Skin of body (tissue), 2 donors: ENCODE results near the gene SLC44A3. TPM values are rescaled to one million over a fixed set of nuclear protein-coding genes. Genes with fewer than 3 reads are reported as not detected.

Experiments used
- DNase-seq: peaks from one replicate; lab custom pipeline; 2025; lab: John Stamatoyannopoulos, UW
- total RNA-seq: library from RNA; depleted of rRNA; stranded (reverse); fragments of >200 nt; gene quantifications from one replicate; pipeline ENCODE4 v1.2.3, GENCODE V29; 2014

The SLC44A3 gene, protein sequence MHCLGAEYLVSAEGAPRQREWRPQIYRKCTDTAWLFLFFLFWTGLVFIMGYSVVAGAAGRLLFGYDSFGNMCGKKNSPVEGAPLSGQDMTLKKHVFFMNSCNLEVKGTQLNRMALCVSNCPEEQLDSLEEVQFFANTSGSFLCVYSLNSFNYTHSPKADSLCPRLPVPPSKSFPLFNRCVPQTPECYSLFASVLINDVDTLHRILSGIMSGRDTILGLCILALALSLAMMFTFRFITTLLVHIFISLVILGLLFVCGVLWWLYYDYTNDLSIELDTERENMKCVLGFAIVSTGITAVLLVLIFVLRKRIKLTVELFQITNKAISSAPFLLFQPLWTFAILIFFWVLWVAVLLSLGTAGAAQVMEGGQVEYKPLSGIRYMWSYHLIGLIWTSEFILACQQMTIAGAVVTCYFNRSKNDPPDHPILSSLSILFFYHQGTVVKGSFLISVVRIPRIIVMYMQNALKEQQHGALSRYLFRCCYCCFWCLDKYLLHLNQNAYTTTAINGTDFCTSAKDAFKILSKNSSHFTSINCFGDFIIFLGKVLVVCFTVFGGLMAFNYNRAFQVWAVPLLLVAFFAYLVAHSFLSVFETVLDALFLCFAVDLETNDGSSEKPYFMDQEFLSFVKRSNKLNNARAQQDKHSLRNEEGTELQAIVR
- total RNA-seq = 1.8 TPM

- peak; percentile 13 for DNase-seq
These were observed at the start of gene SLC44A3 for GRCh38 chr1:94819945-94820746. SLC44A3 (plus strand) TSS chr1:94820357; CDS start chr1:94820452, 95 bp downstream.

GRCh38 chr1:94772230-94772641 is 47.9 kb upstream of the SLC44A3 start:
- no peak for DNase-seq

GRCh38 chr1:94772845-94773244 is 47.3 kb upstream of the SLC44A3 start:
- DNase-seq = no peak

GRCh38 chr1:94773296-94773809 is 46.8 kb upstream of the SLC44A3 start:
- DNase-seq = no peak

DNA sequence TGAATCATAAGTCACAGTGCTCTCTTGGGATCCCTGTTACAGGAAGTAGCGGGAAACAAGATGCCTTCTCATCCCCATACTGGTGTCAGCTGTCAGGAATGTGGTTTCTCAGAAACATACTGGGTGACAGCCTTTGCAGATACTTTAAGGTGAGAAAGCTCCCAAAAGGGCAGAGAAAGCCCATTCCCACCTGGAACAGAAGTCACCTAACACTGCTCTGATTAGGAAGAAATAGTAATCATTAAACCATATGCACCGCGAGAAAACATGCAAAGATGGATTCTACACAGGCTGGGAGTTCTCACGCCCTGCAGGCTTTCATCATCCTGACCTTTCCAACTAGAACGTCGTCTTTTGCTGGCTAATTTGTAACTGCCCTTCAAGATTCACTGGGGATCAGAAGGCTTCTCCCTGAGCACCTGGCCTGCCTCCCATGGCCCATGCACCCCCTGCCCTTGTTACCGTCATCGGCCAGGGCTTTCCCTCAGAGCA is 46.2 kb upstream of the SLC44A3 start:
- DNase-seq = no peak

DNA sequence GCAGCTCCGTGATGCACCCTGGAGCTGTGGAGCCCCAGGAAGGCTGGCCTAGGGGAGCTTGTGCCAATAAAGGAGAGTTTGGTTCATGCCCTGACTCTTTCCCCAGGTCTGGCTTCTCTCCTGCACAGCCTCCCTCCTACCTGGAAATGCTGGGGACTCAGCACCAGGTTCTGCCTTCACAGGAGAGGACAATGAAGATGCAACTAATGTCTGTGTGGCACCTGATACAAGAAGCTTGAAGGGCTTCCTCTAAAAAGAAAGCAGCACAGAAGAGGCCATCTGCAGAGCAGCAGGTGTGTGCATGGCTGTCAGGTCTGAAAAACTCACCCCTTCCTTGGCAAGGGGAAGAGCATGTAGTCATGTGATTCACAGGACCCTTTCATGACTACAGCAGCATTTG is 43.7 kb upstream of the SLC44A3 start:
- no peak for DNase-seq

GRCh38 chr1:94777281-94777680 is 42.9 kb upstream of the SLC44A3 start:
- DNase-seq = no peak

DNA sequence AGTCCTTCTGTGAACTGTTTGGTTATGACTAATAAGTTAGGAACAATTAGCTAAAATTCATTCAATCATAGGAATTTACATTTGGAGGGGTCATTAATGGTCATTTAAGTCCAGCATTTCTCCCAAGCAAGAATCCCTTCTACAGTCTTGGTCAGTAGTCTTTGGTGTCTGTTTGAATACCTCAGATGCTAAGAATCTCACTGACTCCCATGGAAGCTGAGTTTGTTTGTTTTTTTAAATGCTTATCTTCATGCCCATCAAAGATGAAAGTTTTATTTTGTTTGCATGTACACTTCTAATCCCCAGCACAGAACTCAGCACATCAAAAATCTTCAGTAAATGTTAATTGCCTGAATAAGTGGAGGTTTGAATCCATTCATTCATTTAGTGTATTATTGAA is 41.3 kb upstream of the SLC44A3 start:
- no peak for DNase-seq

DNA sequence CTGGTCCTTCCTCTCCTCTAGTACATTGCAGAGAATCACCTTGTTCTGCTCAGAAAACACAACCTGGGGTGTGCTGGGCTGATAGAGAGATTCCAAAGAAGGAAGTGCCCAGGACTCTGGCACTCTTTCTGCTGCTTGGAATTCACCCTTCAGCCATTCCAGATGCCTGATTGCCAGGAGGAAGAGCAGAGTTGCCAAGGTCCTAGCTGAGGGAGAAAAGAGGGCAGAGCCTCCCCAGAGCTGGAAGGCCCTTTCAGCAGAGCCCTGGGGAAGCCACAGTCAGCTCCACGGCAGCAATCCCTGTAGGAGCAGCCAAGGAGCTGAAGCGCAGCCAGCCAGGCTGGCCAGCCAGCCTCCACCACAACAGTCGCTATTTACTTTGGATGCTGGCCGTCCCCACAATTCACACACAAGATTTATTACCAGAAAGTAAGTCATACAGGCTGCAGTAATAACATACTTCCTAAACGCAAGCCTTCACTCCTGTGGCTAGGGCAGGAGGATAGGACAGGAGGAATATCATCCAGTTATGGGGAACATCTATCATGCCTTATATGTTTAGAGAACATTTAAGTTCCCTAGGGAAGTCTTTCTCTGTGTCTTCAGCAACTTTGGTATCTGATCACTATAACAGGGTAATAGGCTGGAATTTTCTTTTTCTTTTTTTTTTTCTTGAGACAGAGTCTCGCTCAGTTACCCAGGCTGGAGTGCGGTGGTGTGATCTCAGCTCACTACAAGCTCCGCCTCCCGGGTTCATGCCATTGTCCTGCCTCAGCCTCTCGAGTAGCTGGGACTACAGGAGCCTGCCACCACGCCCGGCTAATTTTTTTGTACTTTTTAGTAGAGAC is 36.6 kb upstream of the SLC44A3 start:
- no peak for DNase-seq

GRCh38 chr1:94784190-94784515 is 36.0 kb upstream of the SLC44A3 start:
- no peak for DNase-seq

- no peak for DNase-seq
These were observed 32.5 kb upstream of the SLC44A3 start for GRCh38 chr1:94787691-94788090.

DNA sequence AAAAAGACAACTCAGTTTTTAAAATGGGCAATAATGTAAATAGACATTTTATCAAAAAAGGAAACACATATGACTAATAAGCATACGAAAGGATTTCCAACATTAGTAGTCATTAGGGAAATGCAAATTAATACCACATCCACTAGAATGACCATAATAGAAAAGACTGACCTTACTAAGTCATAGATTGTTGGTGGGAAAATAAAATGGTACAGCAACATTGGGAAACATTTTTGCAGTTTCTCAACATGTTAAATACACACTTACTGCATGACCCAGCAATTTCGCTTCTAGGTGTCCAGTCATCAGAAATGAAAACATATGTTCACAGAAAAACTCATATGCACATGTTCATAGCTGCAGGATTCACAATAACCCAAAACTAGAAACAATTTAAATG is 29.9 kb upstream of the SLC44A3 start:
- no peak for DNase-seq

DNA sequence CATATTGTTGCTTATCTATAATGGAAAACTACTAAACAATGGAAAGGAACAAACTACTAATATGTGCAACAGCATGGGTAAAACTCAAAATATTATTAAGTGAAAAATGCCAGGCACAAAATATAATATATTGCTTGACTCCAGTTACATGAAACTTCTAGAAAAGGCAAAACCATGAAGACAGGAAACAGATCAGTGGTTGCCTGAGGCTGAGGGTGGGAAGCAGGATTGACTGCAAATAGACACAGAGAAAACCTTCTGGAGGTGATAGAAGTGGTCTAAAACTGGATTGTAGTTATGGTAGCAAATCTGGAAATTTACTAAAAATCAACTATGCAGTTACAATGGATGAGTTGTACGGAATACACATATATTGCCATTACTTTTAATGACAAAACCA is 29.5 kb upstream of the SLC44A3 start:
- no peak for DNase-seq

DNA sequence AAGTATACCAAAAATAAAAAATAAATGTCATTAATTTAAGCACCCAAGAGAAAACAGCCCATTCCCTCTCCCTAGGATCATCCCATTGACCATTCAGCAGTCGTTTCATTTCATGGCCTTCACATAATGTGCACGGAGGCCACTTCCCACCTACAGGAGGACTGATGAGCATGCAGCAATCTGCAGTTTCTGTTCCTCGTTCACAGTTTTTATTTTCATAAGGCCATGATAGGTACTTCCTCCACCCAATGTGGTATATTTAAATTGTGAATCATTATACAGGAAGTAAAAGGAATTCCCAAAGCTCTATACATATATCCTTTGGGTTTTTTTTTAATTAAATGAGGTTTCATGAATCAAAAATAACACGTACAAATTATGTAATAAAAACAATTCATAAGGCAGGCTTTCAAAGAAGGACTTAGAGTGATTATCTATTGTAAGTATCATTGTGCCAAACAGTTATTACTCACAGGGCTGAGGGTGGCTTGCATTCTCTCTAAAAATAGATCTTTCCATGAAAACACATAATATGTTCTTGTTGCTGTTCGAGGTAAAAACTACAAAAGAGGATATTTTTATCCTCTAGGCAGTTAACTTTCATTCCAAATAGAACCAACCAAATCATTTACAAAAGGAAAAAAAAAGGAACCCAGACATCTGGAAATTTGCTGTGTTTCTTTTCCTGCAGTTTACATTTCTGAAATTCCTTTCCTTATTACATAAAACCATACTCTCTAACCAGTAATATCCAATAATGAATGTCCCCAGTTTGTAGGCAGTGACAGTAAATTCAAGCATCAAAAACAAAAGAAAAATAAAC is 27.5 kb upstream of the SLC44A3 start:
- DNase-seq = no peak

DNA sequence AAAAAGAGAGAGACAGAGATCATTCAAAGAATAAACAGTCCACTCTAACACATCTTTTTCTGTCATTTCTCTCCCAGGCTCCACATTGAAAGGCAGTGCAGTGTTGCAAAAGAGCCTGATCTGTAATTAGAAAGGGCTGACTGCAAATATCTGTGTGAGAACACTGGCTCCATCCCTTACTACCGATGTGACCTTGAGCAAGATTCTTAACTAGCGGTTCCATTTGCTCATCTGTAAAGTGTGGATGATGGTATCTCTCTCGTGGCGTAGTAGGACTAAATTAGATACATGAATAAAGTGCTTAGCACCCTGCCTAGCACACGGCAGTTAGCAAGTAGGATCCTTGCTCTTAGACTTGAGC is 26.9 kb upstream of the SLC44A3 start:
- peak; percentile 62 for DNase-seq

- no peak for DNase-seq
These were observed 24.7 kb upstream of the SLC44A3 start for GRCh38 chr1:94795434-94795833.

DNA sequence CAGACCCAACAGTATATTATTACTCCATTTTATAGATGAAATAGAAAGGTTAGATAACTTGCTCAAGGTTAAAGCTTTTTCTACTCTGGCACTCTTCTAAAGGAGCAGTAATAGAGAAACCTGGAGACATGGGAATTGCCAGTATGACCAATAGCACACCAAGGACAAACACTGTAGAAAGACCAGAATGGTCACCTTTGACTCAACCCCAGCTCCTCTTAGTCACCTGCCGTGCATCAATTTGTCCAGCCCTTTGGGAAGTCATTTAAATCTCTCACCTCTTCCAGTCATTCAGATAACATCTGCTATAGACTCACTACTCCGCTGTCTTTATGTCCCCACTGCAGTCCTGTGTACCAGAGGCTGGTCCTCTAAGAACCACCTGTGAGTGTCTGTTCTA is 23.9 kb upstream of the SLC44A3 start:
- DNase-seq = no peak

GRCh38 chr1:94797291-94797690 is 22.9 kb upstream of the SLC44A3 start:
- no peak for DNase-seq

GRCh38 chr1:94798054-94798453 is 22.1 kb upstream of the SLC44A3 start:
- DNase-seq = no peak

- DNase-seq = no peak
These were observed 21.7 kb upstream of the SLC44A3 start for GRCh38 chr1:94798462-94798861.
